ENCODE measurements around the gene PSRC1.

- no peak for TF ChIP-seq CTCF (IDR thresholded peaks at IDR 0.05)
- no peak for TF ChIP-seq POLR2A (IDR thresholded peaks at IDR 0.05)
Observed at GRCh38 chr1:109272021-109272799, 10.7 kb downstream of the PSRC1 start.
